WTC11 (cell line): ENCODE measurements around the gene IQCK. TPM values are rescaled to one million over a fixed set of nuclear protein-coding genes. Genes with fewer than 3 reads are reported as not detected.

ENCODE experiments used
- ATAC-seq: fragments of 200-7000 bp; cut with Tn5 transposase; 2 replicates; pipeline ENCODE4 v1.10.0; 2021; ENCODE audit warnings: mild to moderate bottlenecking, moderate library complexity
- CTCF ChIA-PET: fragments of 300-600 bp; sonication (Branson Sonifier 250); formaldehyde crosslinking; loops from one replicate; lab custom pipeline; 2021; ENCODE audit warnings: antibody characterized with exemption; lab: Charles Lee
- POLR2A ChIA-PET: fragments of 350-600 bp; sonication (Branson Sonifier 250); formaldehyde crosslinking; loops from one replicate; lab custom pipeline; 2021; ENCODE audit warnings: antibody characterized with exemption; lab: Charles Lee
- DNase-seq: peaks from one replicate; pipeline ENCODE4 v3.0.0; 2021; ENCODE audit warnings: low spot score
- H3K27ac Mint-ChIP-seq: 2 replicates; pipeline ENCODE4 v1.8.0; 2021; ENCODE audit warnings: mixed read lengths
- H3K27me3 Mint-ChIP-seq: 2 replicates; pipeline ENCODE4 v1.8.0; 2021; ENCODE audit warnings: low read depth, mild to moderate bottlenecking, moderate library complexity, mixed read lengths
- H3K36me3 Mint-ChIP-seq: 2 replicates; pipeline ENCODE4 v1.8.0; 2021; ENCODE audit warnings: mixed read lengths
- H3K4me1 Mint-ChIP-seq: 2 replicates; pipeline ENCODE4 v1.8.0; 2022; ENCODE audit warnings: mixed read lengths
- H3K4me3 Mint-ChIP-seq: 2 replicates; pipeline ENCODE4 v1.8.0; 2021; ENCODE audit warnings: mild to moderate bottlenecking, moderate library complexity, mixed read lengths
- H3K9me3 Mint-ChIP-seq: 2 replicates; pipeline ENCODE4 v1.8.0; 2021; ENCODE audit warnings: mixed read lengths
- ATF1 ChIP-seq: sonication (generic); formaldehyde crosslinking; IDR thresholded peaks from 2 replicates; pipeline ENCODE4 v1.8.1; 2023; ENCODE audit warnings: mild to moderate bottlenecking, moderate library complexity, missing genetic modification reagents
- ATF2 ChIP-seq: sonication (generic); formaldehyde crosslinking; IDR thresholded peaks from 2 replicates; pipeline ENCODE4 v1.8.1; 2022; ENCODE audit warnings: low read depth, missing genetic modification reagents, borderline replicate concordance
- CREB1 ChIP-seq: sonication (generic); formaldehyde crosslinking; IDR thresholded peaks from 2 replicates; pipeline ENCODE4 v1.8.0; 2023; ENCODE audit warnings: mild to moderate bottlenecking, missing genetic modification reagents
- ETV6 ChIP-seq: sonication (generic); formaldehyde crosslinking; IDR thresholded peaks from 2 replicates; pipeline ENCODE4 v1.8.1; 2022; ENCODE audit warnings: mild to moderate bottlenecking, missing genetic modification reagents
- FOXK1 ChIP-seq: sonication (generic); formaldehyde crosslinking; IDR thresholded peaks from 2 replicates; pipeline ENCODE4 v1.8.0; 2022; ENCODE audit warnings: mild to moderate bottlenecking, moderate library complexity, missing genetic modification reagents
- GABPB1 ChIP-seq: sonication (generic); formaldehyde crosslinking; IDR thresholded peaks from 2 replicates; pipeline ENCODE4 v1.8.1; 2023; ENCODE audit warnings: mild to moderate bottlenecking, missing genetic modification reagents
- GTF2I ChIP-seq: fragments of 250-450 bp; sonication (Bioruptor Pico); conservative IDR thresholded peaks from 2 replicates; pipeline ENCODE4 v1.4.0; 2021; ENCODE audit warnings: mild to moderate bottlenecking
- HMGA2 ChIP-seq: fragments of 250-450 bp; sonication (Bioruptor Pico); IDR thresholded peaks from 2 replicates; pipeline ENCODE4 v1.4.0; 2021; ENCODE audit warnings: mild to moderate bottlenecking, moderate library complexity
- JAZF1 ChIP-seq: fragments of 250-450 bp; sonication (Bioruptor Pico); IDR thresholded peaks from 2 replicates; pipeline ENCODE4 v1.9.0; 2021; ENCODE audit warnings: moderate library complexity, mild to moderate bottlenecking, inconsistent platforms
- KAT7 ChIP-seq: sonication (generic); formaldehyde crosslinking; IDR thresholded peaks from 2 replicates; pipeline ENCODE4 v1.8.1; 2023; ENCODE audit warnings: missing genetic modification reagents, mild to moderate bottlenecking, borderline replicate concordance
- MAX ChIP-seq: sonication (generic); formaldehyde crosslinking; IDR thresholded peaks from 2 replicates; pipeline ENCODE4 v1.8.0; 2022; ENCODE audit warnings: mild to moderate bottlenecking, missing genetic modification reagents
- MLX ChIP-seq: sonication (generic); formaldehyde crosslinking; IDR thresholded peaks from 2 replicates; pipeline ENCODE4 v1.8.1; 2023; ENCODE audit warnings: mild to moderate bottlenecking, missing genetic modification reagents, moderate library complexity
- NFYB ChIP-seq: sonication (generic); formaldehyde crosslinking; conservative IDR thresholded peaks from 2 replicates; pipeline ENCODE4 v1.8.0; 2022; ENCODE audit warnings: low read depth, missing genetic modification reagents
- NR2C2 ChIP-seq: sonication (generic); formaldehyde crosslinking; IDR thresholded peaks from 2 replicates; pipeline ENCODE4 v1.8.0; 2022; ENCODE audit warnings: mild to moderate bottlenecking, missing genetic modification reagents
- PRDM15 ChIP-seq: sonication (generic); formaldehyde crosslinking; IDR thresholded peaks from 2 replicates; pipeline ENCODE4 v1.8.0; 2022; ENCODE audit warnings: missing genetic modification reagents
- STAT6 ChIP-seq: sonication (generic); formaldehyde crosslinking; conservative IDR thresholded peaks from 2 replicates; pipeline ENCODE4 v1.8.1; 2023; ENCODE audit warnings: mild to moderate bottlenecking, low read depth, missing genetic modification reagents, moderate library complexity
- TEAD1 ChIP-seq: sonication (generic); formaldehyde crosslinking; IDR thresholded peaks from 2 replicates; pipeline ENCODE4 v1.8.0; 2022; ENCODE audit warnings: mild to moderate bottlenecking, missing genetic modification reagents
- TP53 ChIP-seq: sonication (generic); formaldehyde crosslinking; IDR thresholded peaks from 2 replicates; pipeline ENCODE4 v1.8.1; 2023; ENCODE audit warnings: mild to moderate bottlenecking, missing genetic modification reagents
- USF2 ChIP-seq: sonication (generic); formaldehyde crosslinking; IDR thresholded peaks from 2 replicates; pipeline ENCODE4 v1.8.1; 2023; ENCODE audit warnings: mild to moderate bottlenecking, missing genetic modification reagents, moderate library complexity
- ZMAT4 ChIP-seq: fragments of 250-450 bp; sonication (Bioruptor Pico); IDR thresholded peaks from 2 replicates; pipeline ENCODE4 v1.9.0; 2021; ENCODE audit warnings: mild to moderate bottlenecking
- ZNF121 ChIP-seq: sonication (generic); formaldehyde crosslinking; IDR thresholded peaks from 2 replicates; pipeline ENCODE4 v1.8.0; 2023; ENCODE audit warnings: missing genetic modification reagents
- ZNF219 ChIP-seq: sonication (generic); formaldehyde crosslinking; IDR thresholded peaks from 2 replicates; pipeline ENCODE4 v1.8.0; 2023; ENCODE audit warnings: missing genetic modification reagents, mild to moderate bottlenecking, borderline replicate concordance
- ZNF281 ChIP-seq: sonication (generic); formaldehyde crosslinking; IDR thresholded peaks from 2 replicates; pipeline ENCODE4 v1.8.0; 2023; ENCODE audit warnings: mild to moderate bottlenecking, missing genetic modification reagents
- ZNF396 ChIP-seq: fragments of 250-450 bp; sonication (Bioruptor Pico); IDR thresholded peaks from 2 replicates; pipeline ENCODE4 v1.8.0; 2021; ENCODE audit warnings: mild to moderate bottlenecking, moderate library complexity, borderline replicate concordance
- ZNF423 ChIP-seq: fragments of 250-450 bp; sonication (Bioruptor Pico); IDR thresholded peaks from 2 replicates; pipeline ENCODE4 v2.1.2; 2022; ENCODE audit warnings: mild to moderate bottlenecking, moderate library complexity
- total RNA-seq: library from RNA; stranded (reverse); gene quantifications from 3 replicates; pipeline ENCODE4 v1.2.3, GENCODE V29; 2021

The IQCK gene
- total RNA-seq, 1 experiment from 2014 or later, result 5.8 TPM

GRCh38 chr16:19672378-19672777 lies 45.7 kb upstream of the IQCK start:
- ATAC-seq, result no peak
- H3K9me3 Mint-ChIP-seq, result no peaks in the 10 kb centered on the region
- H3K27ac Mint-ChIP-seq, result no peak overlapping the region
- H3K4me3 Mint-ChIP-seq, result no peak overlapping the region
- POLR2A ChIA-PET, result no interaction called here
- no peak for TF ChIP-seq ZNF219 (CRISPR knock-in tag)
- no peak for TF ChIP-seq ZMAT4 (CRISPR knock-in tag)
- TF ChIP-seq HMGA2 (CRISPR knock-in tag), result no peak
- TF ChIP-seq ETV6 (CRISPR knock-in tag), result no peak
- no peak for TF ChIP-seq ZNF281
- TF ChIP-seq CREB1, result no peak
- TF ChIP-seq TEAD1, result no peak
- no peak for TF ChIP-seq ZNF423 (CRISPR knock-in tag)
- no peak for TF ChIP-seq GTF2I (CRISPR knock-in tag)
- TF ChIP-seq TP53 (CRISPR knock-in tag), result no peak
- TF ChIP-seq ZNF396 (CRISPR knock-in tag), result no peak
- no peak for TF ChIP-seq NFYB
- TF ChIP-seq JAZF1, result no peak
- no peak for TF ChIP-seq NR2C2 (CRISPR knock-in tag)
- TF ChIP-seq USF2 (CRISPR knock-in tag), result no peak
- no peak for TF ChIP-seq PRDM15
- no peak for TF ChIP-seq FOXK1
- TF ChIP-seq MLX (CRISPR knock-in tag), result no peak
- TF ChIP-seq GABPB1, result no peak
- no peak for TF ChIP-seq MAX (CRISPR knock-in tag)
- no peak for DNase-seq
- H3K27me3 Mint-ChIP-seq, result no peaks in the 10 kb centered on the region
- no peaks in the 10 kb centered on the region; the same call in 1 of the 2 replicates for H3K4me1 Mint-ChIP-seq
- CTCF ChIA-PET, result interaction anchor here (1.8 to 3.1 kb wide), 3 partner anchors 9 to 117 kb away, joined by 5 to 8 read pairs (median 5); partner anchors contain the start of gene VPS35L
- peaks cover 16% of the 10 kb centered on the region for H3K36me3 Mint-ChIP-seq

- H3K27ac Mint-ChIP-seq, result no peak overlapping the region
- CTCF ChIA-PET, result interaction anchor here (1.8 kb wide), 1 partner anchor 119 kb away, joined by 5 read pairs; the partner anchor contains the start of gene VPS35L
- ATAC-seq, result no peak
- no peak for TF ChIP-seq ZNF121 (CRISPR knock-in tag)
- TF ChIP-seq KAT7, result no peak
- no peak for TF ChIP-seq ATF2 (CRISPR knock-in tag)
- no peak for TF ChIP-seq ATF1 (CRISPR knock-in tag)
- no peak for TF ChIP-seq ZNF219 (CRISPR knock-in tag)
- no peak for TF ChIP-seq NFYB
- no peak for TF ChIP-seq STAT6 (CRISPR knock-in tag)
Measured at GRCh38 chr16:19674485-19674884, 43.6 kb upstream of the IQCK start.

More at GRCh38 chr16:19674485-19674884, 43.6 kb upstream of the IQCK start:
- no peak for DNase-seq
- Mint-ChIP-seq H3K27me3 (no peaks in the 10 kb centered on the region), H3K36me3 (peaks cover 12% of the 10 kb centered on the region), H3K4me3 (no peak overlapping the region), H3K9me3 (no peaks in the 10 kb centered on the region), H3K4me1 (no peaks in the 10 kb centered on the region)
- POLR2A ChIA-PET, result no interaction called here
